OCI-LY3 (cell line): Measurements from ENCODE around the gene CPT1B.

ENCODE experiments used
- H2AFZ ChIP-seq: fragments of 200-600, 300-600 bp; shearing (Covaris generic); 2 replicates; pipeline ENCODE4 v1.6.0; 2014; ENCODE audit warnings: antibody characterized with exemption, low read depth, low read length
- H3K27ac ChIP-seq: fragments of 200-600, 300-600 bp; sonication (generic); 2 replicates; pipeline ENCODE4 v1.5.1; 2014; ENCODE audit warnings: mild to moderate bottlenecking, low read length, moderate library complexity, mixed read lengths
- H3K27me3 ChIP-seq: fragments of 200-600, 300-600 bp; sonication (generic); 2 replicates; pipeline ENCODE4 v1.6.1; 2014; ENCODE audit warnings: low read depth, low read length, mixed read lengths
- H3K36me3 ChIP-seq: fragments of 200-600, 300-600 bp; sonication (generic); replicated peaks from 2 replicates; pipeline ENCODE3; 2014; ENCODE audit warnings: low read depth, low read length, mixed read lengths
- H3K4me1 ChIP-seq: fragments of 300-600, 200-600 bp; sonication (generic); 2 replicates; pipeline ENCODE4 v1.6.1; 2014; ENCODE audit warnings: low read length, mixed read lengths
- H3K4me2 ChIP-seq: fragments of 200-600, 300-600 bp; sonication (generic); 2 replicates; pipeline ENCODE4 v1.6.1; 2014; ENCODE audit warnings: low read length, mixed read lengths
- H3K4me3 ChIP-seq: fragments of 300-600, 200-600 bp; sonication (generic); 2 replicates; pipeline ENCODE4 v1.5.1; 2014; ENCODE audit warnings: antibody characterized with exemption, mild to moderate bottlenecking, low read length, moderate library complexity
- H3K79me2 ChIP-seq: fragments of 300-600, 200-600 bp; shearing (Covaris generic); 2 replicates; pipeline ENCODE4 v1.6.1; 2014; ENCODE audit warnings: mild to moderate bottlenecking, low read length, mixed read lengths
- H3K9ac ChIP-seq: fragments of 300-600, 200-600 bp; shearing (Covaris generic); 2 replicates; pipeline ENCODE4 v1.6.0; 2014; ENCODE audit warnings: mild to moderate bottlenecking, low read length, moderate library complexity
- H3K9me3 ChIP-seq: fragments of 200-600, 300-600 bp; shearing (Covaris generic); 2 replicates; pipeline ENCODE4 v1.6.1; 2014; ENCODE audit warnings: low read length, mixed read lengths; ENCODE audit not compliant: insufficient read depth
- H4K20me1 ChIP-seq: fragments of 200-600, 300-600 bp; sonication (generic); 2 replicates; pipeline ENCODE4 v1.6.1; 2016; ENCODE audit warnings: low read length, mixed read lengths; ENCODE audit not compliant: insufficient read depth
- CTCF ChIP-seq: fragments of 200-600, 300-600 bp; sonication (generic); IDR thresholded peaks from 2 replicates; pipeline ENCODE4 v1.5.1; 2014; ENCODE audit warnings: antibody characterized with exemption, low read length, low read depth
- EZH2phosphoT487 ChIP-seq: fragments of 200-600 bp; shearing (Covaris generic); IDR thresholded peaks from 2 replicates; pipeline ENCODE4 v1.6.1; 2018; ENCODE audit warnings: antibody characterized with exemption, mixed run types, low read depth

CPT1B gene

GRCh38 chr22:50550395-50550794, 27.8 kb downstream of the CPT1B start:
- H3K4me2 ChIP-seq = no peak overlapping the region
- H3K36me3 ChIP-seq = no peaks in the 10 kb centered on the region

GRCh38 chr22:50548921-50549790, 29.1 kb downstream of the CPT1B start:
- H3K4me3 ChIP-seq = no peak overlapping the region
- H3K4me1 ChIP-seq = peaks cover 10% of the 10 kb centered on the region
- no peak overlapping the region for H3K4me2 ChIP-seq
- H3K79me2 ChIP-seq = no peaks in the 10 kb centered on the region
- H3K27me3 ChIP-seq = no peaks in the 10 kb centered on the region
- no peak overlapping the region for H2AFZ ChIP-seq
- no peak overlapping the region for H3K27ac ChIP-seq
- TF ChIP-seq EZH2phosphoT487 = no peak
- TF ChIP-seq CTCF = no peak
- H3K9me3 ChIP-seq = no peaks in the 10 kb centered on the region
- no peaks in the 10 kb centered on the region for H3K36me3 ChIP-seq
- no peaks in the 10 kb centered on the region for H4K20me1 ChIP-seq
- no peak overlapping the region for H3K9ac ChIP-seq

More at GRCh38 chr22:50550395-50550794, 27.8 kb downstream of the CPT1B start:
- Histone ChIP-seq H3K9ac (no peak overlapping the region), H3K9me3 (no peaks in the 10 kb centered on the region), H3K4me3 (no peak overlapping the region), H3K4me1 (no peaks in the 10 kb centered on the region), H3K27me3 (no peaks in the 10 kb centered on the region), H3K27ac (no peak overlapping the region), H3K79me2 (no peaks in the 10 kb centered on the region), H4K20me1 (no peaks in the 10 kb centered on the region), H2AFZ (no peak overlapping the region)
- TF ChIP-seq CTCF = no peak
- no peak for TF ChIP-seq EZH2phosphoT487

GRCh38 chr22:50548040-50548920, 29.9 kb downstream of the CPT1B start:
- Histone ChIP-seq H3K4me1 (peaks cover 18% of the 10 kb centered on the region), H3K4me3 (no peak overlapping the region), H2AFZ (no peak overlapping the region), H3K9ac (no peak overlapping the region), H3K36me3 (no peaks in the 10 kb centered on the region), H4K20me1 (no peaks in the 10 kb centered on the region), H3K9me3 (no peaks in the 10 kb centered on the region), H3K4me2 (no peak overlapping the region), H3K79me2 (no peaks in the 10 kb centered on the region), H3K27ac (no peak overlapping the region), H3K27me3 (no peaks in the 10 kb centered on the region)
- TF ChIP-seq EZH2phosphoT487 (no peak), CTCF (no peak)
